Activated T-cell treated with anti-CD3 and anti-CD28 coated beads for 4 hours (primary cell): ENCODE results near the gene TAS2R46.
"Not testable (repeated sequence)": the region's sequence is repeated elsewhere in the genome, so short reads cannot be mapped to it uniquely, and the experiment has no call there.

ENCODE experiments used
- DNase-seq: peaks from one replicate; pipeline ENCODE4 v3.0.0-alpha.2; 2020

Gene TAS2R46

DNA sequence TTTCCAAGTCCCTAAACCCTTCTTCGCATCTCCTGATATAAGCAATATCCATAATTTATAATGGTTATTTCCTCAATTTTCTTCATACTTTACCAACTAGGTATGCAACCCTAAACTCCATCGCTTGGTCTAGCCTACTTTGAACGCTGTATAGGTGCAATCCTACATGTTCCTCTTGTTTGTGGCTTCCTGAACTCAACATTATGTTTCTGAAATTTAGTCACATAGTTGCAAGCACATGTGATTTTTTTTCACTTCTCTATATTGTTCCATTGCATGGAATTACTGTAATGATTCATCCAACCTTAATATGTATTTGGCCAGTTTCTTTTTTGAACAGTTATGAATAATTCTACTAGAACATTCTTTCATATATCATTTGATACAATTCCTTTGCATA is 28.1 kb downstream of the TAS2R46 start:
- not testable (repeated sequence) for DNase-seq

DNA sequence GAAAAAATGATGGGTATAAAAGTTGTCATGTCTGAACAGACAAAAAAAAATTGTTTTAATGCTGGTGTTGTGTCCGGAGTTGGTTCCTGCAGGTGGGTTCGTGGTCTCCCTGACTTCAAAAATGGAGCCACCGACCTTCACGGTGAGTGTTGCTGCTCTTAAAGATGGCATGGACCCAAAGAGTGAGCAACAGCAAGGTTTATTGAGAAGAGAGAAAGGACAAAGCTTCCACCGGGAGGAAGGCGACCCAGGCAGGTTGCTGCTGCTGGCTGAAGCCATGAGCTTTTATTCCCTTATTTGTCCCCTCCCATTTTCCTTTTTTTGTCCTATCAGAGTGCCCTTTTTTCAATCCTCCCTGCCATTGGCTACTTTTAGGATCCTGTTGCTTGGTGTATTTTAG is 30.8 kb downstream of the TAS2R46 start, which contains the start of gene TAS2R31:
TSS of gene TAS2R31 (minus strand) at position 101 of the 400 bp plus-strand sequence. CDS start at position 29, 72 bp downstream.
- no peak for DNase-seq

DNA sequence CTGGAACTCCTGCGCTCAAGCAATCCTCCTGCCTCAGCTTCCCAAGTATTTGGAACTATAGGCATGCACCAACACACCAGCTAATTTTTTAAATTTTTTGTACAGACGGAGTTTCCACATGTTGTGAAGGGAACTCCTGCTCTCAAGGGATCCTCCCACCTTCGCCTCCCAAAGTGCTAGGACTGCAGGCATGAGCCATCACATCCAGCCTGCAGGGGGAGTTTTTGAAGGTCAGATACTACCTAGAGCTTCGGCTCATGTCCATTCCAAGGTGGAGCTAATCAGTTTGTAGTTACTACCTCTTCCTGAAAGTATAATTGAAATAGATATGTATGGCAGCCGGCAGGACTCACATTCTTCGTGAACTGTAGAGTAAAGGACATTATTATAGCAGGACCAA is 36.0 kb downstream of the TAS2R46 start:
- no peak for DNase-seq

DNA sequence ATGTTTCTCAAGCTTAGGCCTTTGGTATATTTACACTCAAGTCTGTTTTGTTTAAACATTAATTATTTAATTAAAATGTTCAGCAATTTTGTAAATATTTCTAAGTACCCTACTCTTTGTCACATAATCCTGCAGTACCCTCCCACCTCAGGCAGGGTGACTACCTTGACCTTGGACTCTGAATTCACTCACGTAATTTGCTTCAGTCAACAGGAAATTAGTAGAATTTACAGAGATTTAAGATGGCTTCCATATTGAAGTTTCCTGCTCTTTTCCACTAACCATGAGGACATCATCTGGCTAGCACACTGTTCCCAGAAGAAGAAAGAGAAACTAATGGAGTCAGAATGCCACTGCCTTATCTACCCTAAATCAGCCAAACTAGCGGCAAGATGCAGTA is 38.7 kb downstream of the TAS2R46 start:
- DNase-seq = no peak

DNA sequence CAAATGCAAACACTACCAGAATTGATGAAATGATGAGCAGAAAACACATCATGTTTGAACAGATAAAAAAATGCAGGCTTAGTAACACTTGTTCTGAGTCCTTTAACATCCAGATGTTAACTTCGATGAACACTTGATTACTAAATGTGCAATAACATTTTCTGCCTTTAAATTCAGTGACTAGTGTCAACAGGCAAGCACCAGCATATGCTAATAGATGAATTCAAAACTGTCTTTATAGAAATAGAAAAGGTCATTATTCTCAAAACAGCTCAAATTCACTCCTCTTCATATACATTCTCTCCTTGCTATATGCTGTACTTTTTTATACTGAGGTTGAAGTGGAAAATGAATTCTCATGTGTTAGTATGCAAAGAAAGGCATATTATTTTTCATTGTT is 39.6 kb downstream of the TAS2R46 start, which contains the start of gene TAS2R19:
TSS of gene TAS2R19 (minus strand) at position 101 of the 400 bp plus-strand sequence. CDS start at position 52, 49 bp downstream.
- DNase-seq = no peak

DNA sequence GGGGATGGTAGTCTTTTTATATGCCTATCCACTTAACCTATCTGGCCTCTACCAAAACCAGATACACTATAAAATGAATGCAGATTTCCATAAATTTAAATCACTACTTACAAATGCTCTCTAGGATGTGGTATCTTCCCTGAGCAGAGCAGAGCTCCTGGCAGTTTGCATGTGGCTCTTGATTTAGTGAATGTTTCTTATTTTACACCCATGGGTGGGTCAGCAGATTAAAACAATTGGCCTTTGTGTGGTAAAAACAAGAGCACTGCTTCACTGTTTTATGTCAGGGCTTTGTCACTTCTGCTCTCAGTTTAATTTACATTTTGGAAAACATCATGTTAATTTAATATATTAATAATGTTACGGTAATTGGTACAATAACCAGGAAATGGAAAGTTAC is 45.2 kb downstream of the TAS2R46 start:
- no peak for DNase-seq

DNA sequence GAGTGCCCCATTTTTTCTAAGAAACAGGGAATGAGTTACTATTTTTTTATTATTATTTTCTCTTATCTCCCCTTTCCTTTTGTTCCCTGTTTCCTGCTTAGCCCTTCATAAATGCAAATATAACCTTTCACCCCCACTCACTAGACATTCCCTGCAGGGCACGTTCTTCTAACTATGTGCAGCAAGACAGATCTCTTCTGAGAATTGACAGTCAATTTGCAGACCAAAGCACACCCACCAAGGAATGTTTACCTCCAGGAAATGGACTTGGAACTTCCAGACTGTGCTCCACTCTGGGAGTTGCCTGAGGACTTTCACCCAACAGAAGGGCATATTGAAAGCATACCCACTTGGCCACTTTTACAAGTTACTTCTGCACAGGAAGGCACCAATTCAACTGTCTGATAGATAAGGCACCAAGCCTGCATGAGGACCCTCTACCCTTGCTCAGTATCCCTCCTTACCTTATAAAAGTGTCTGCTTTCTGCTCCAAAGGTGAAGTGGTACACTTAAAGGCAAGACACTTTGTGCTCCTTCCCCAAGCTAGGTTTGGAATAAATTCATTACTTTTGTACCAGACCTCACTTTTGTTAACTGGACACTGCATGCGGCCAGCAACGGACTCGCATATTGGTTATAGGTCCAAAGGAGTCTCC is 46.2 kb downstream of the TAS2R46 start:
- no peak for DNase-seq

DNA sequence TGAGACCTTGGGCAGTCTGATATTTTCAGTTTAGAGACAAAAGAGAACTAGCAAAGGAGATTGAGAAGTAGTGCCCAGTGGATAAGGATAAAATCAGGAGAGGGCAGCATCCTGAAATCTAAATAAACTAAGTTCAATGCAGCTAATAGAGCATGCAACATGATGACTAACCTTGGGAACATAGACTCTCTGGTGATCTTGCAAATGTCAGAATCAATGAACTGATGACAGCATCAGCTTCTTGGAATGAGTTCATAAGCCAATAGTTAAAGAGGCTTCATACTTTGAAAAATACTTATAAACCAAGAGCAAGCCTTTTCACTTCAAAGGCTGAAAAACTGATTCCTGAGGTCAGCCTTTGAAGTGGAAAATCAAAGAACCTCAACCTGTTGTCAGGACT is 47.9 kb downstream of the TAS2R46 start:
- no peak for DNase-seq
